ENCODE measurements around the gene ATF6.

- TF ChIP-seq POLR2AphosphoS5 (IDR thresholded peaks at IDR 0.05; ENCODE audit: borderline replicate concordance, low read depth, low read length) (no peak), EZH2 (IDR thresholded peaks at IDR 0.05) (no peak), FOXP2 (optimal IDR thresholded peaks at IDR 0.05; ENCODE audit: control extremely low read depth, extremely low read length, insufficient read depth) (no peak)
These were observed 33.7 kb downstream of the ATF6 start for GRCh38 chr1:161799792-161800191.
